ENCODE measurements around the gene RSPO3. TPM values are rescaled to one million over a fixed set of nuclear protein-coding genes. Genes with fewer than 3 reads are reported as not detected.

The RSPO3 gene
- total and polyA plus RNA-seq, 2 of the 4 experiments (the other 2 are of a cell fraction), result not detected

DNA sequence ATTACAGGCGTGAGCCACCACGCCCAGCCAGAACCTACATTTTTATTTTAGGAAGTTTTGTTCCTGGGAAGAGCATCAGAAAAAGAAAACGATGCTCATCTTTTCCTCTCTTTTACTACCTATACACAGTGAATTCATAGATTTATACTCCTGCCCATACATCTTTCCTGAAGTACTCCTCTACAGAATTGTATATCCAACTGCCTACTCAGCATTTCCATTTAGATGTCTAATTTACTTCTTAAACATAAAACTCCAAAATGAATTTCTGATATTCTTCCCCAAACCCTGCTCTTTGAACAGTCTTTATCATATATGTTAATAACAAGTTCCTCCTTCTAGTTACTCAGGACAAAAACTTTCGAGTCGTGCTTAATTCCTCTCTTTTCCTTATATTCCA is 39.8 kb upstream of the RSPO3 start:
- H2AK5ac ChIP-seq (ENCODE audit: low read depth, low read length), result no peak overlapping the region
- H3K18ac ChIP-seq (ENCODE audit: low read depth, low read length), result no peak overlapping the region
- ChIA-PET CTCF (no interaction called here), POLR2A (ENCODE audit: unreplicated experiment) (no interaction called here)
- intact Hi-C loops (cut with micrococcal nuclease), result no loop called here
- H3K27ac ChIP-seq (ENCODE audit: insufficient read depth, low read length), result no peak overlapping the region
- H3K4ac ChIP-seq (ENCODE audit: low read depth, low read length), result no peak overlapping the region
- BruUV-seq (replicated peaks), result no TSS peak
- H3K9me3 ChIP-seq (ENCODE audit: control insufficient read depth, insufficient read depth, low read length), result no peaks in the 10 kb centered on the region
- no peak overlapping the region for H3K14ac ChIP-seq (replicated peaks; ENCODE audit: low read depth, low read length)
- no peak overlapping the region for H4K5ac ChIP-seq (ENCODE audit: low read depth, low read length)
- H2AFZ ChIP-seq (replicated peaks; ENCODE audit: low read length, poor library complexity), result no peak overlapping the region
- no peak overlapping the region for H3K4me2 ChIP-seq (ENCODE audit: low read depth, low read length)
- H2BK120ac ChIP-seq (ENCODE audit: low read depth, low read length), result no peak overlapping the region
- dilution Hi-C loops (cut with HindIII; ENCODE audit: low sequenced_read_pairs, unreplicated experiment), result no loop called here
- H3K79me1 ChIP-seq (ENCODE audit: low read depth in 1 of 2, low read length in 2 of 2), result no peaks in the 10 kb centered on the region
- H2BK20ac ChIP-seq (ENCODE audit: low read depth, low read length), result no peak overlapping the region
- no peak overlapping the region for H2AK9ac ChIP-seq (replicated peaks; ENCODE audit: low read depth, low read length, poor library complexity)
- H4K91ac ChIP-seq (ENCODE audit: insufficient read depth, low read depth, low read length), result no peak overlapping the region
- TF ChIP-seq MXI1 (IDR thresholded peaks at IDR 0.05; ENCODE audit: borderline replicate concordance, low read depth, low read length) (no peak), RCOR1 (IDR thresholded peaks at IDR 0.05; ENCODE audit: insufficient replicate concordance, low read length) (no peak), MAFK (IDR thresholded peaks at IDR 0.05; ENCODE audit: low read depth, low read length) (peak; percentile 43), BHLHE40 (IDR thresholded peaks at IDR 0.05; ENCODE audit: low read depth, low read length) (no peak), MAZ (IDR thresholded peaks at IDR 0.05; ENCODE audit: borderline replicate concordance, low read depth, low read length) (no peak), CEBPB (IDR thresholded peaks at IDR 0.05; ENCODE audit: low read depth, low read length) (no peak)
- no peaks in the 10 kb centered on the region for H3K36me3 ChIP-seq (ENCODE audit: control insufficient read depth, insufficient read depth, low read length)
- H2BK5ac ChIP-seq (ENCODE audit: low read depth, low read length, poor library complexity, severe bottlenecking), result no peak overlapping the region
- no peak overlapping the region for H3K23ac ChIP-seq (ENCODE audit: low read depth, low read length)
- DNase-seq (no peak), ATAC-seq (ENCODE audit: low read depth) (no peak)
- in situ Hi-C loops (cut with MboI; ENCODE audit: low sequenced_read_pairs), result no loop called here
- H3K56ac ChIP-seq (ENCODE audit: extremely low read depth, insufficient read depth, low read length), result no peak overlapping the region
- H4K20me1 ChIP-seq (ENCODE audit: insufficient read depth, low read length), result no peaks in the 10 kb centered on the region
- WGBS, 2 experiments (ENCODE audit: extremely low coverage in 2 of 2, insufficient read length in 1 of 2), result 90% methylated on average over 3 of the region's 5 CpGs; no CpG with 5 or more reads in 1 of the 2 experiments
- H3K4me1 ChIP-seq (ENCODE audit: control insufficient read depth, insufficient read depth, low read length), result no peaks in the 10 kb centered on the region
- no peak overlapping the region for H4K8ac ChIP-seq (ENCODE audit: low read depth in 2 of 2, low read length in 2 of 2)
- H2BK15ac ChIP-seq (ENCODE audit: low read depth, low read length), result no peak overlapping the region
- no peak overlapping the region for H3K9ac ChIP-seq (ENCODE audit: low read depth, low read length)
- no peaks in the 10 kb centered on the region for H3K9me1 ChIP-seq (ENCODE audit: insufficient read depth, low read length)
- H3K4me3 ChIP-seq (ENCODE audit: insufficient read depth, low read depth, low read length), result no peak overlapping the region
- no peaks in the 10 kb centered on the region for H3K27me3 ChIP-seq (ENCODE audit: control insufficient read depth, insufficient read depth, low read length)

Measured in IMR-90 (cell line).